RWPE1 (cell line): ENCODE data around the gene KRTAP4-7.
"Not testable (repeated sequence)": the region's sequence is repeated elsewhere in the genome, so short reads cannot be mapped to it uniquely, and the experiment has no call there.

Experiments used
- CTCF ChIA-PET: fragments of 350-600 bp; sonication (Branson Sonifier 250); formaldehyde crosslinking; extraction: SDS; loops from one replicate; lab custom pipeline; 2021; lab: Yijun Ruan, JAX
- POLR2A ChIA-PET: fragments of 400-600 bp; formaldehyde crosslinking; extraction: SDS; loops from one replicate; lab custom pipeline; 2020; ENCODE audit warnings: antibody characterized with exemption; ENCODE audit not compliant: low non-redundant PET; lab: Yijun Ruan, JAX
- DNase-seq: peaks from one replicate; pipeline ENCODE4 v3.0.0; 2012; ENCODE audit warnings: low spot score
- H3K27ac ChIP-seq: fragments of 450-650 bp; 2 replicates; pipeline ENCODE4 v1.5.1; 2017
- TF ChIP-seq, protein P1 (sequence below): fragments of 450-650 bp; conservative IDR thresholded peaks from 2 replicates; pipeline ENCODE4 v1.5.1; 2017; ENCODE audit warnings: low read depth, mild to moderate bottlenecking

KRTAP4-7 gene

DNA sequence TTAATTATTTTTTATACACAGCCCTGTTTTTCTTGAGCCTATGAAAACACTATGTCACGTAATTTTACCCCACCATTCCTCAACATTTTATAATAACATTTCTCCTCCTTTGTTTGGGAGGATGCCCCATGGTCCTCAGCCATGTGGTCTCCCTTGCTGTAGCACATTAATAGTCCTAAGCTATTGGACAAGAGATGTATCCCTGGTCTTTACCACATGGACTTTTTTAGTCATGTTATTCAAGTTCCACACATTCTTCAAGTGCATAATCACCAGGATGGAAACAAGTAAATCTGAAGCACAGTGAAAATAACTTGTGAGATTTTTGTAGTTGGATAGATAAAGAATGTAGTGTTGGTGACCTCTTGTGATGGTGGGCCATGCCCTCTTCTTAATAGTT lies 22.0 kb upstream of the KRTAP4-7 start:
- no peak overlapping the region for H3K27ac ChIP-seq

DNA sequence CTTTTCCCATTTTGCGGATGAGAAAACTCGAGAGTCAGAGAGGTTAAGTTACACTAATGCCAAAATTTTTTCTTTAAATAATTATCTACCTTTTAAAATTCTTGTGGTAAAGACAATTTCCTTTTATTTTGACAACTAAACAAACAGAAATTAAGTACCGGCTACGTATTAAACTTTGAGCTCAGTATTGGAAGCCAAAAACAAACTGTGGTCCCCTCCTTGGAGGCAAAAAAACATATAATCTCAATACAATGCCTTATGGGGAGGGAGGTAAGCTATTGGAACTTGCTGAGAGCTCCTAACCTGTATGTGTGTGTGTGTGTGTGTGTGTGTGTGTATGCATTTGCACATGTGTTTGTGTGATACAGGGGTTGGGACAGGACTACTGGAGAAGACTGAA lies 20.5 kb upstream of the KRTAP4-7 start:
- POLR2A ChIA-PET: no interaction called here
- TF ChIP-seq, protein P1, sequence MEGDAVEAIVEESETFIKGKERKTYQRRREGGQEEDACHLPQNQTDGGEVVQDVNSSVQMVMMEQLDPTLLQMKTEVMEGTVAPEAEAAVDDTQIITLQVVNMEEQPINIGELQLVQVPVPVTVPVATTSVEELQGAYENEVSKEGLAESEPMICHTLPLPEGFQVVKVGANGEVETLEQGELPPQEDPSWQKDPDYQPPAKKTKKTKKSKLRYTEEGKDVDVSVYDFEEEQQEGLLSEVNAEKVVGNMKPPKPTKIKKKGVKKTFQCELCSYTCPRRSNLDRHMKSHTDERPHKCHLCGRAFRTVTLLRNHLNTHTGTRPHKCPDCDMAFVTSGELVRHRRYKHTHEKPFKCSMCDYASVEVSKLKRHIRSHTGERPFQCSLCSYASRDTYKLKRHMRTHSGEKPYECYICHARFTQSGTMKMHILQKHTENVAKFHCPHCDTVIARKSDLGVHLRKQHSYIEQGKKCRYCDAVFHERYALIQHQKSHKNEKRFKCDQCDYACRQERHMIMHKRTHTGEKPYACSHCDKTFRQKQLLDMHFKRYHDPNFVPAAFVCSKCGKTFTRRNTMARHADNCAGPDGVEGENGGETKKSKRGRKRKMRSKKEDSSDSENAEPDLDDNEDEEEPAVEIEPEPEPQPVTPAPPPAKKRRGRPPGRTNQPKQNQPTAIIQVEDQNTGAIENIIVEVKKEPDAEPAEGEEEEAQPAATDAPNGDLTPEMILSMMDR: no peak
- H3K27ac ChIP-seq: no peak overlapping the region
- DNase-seq: no peak
- CTCF ChIA-PET: interaction anchor here (0.5 kb wide), 1 partner anchor 735 kb away, joined by 3 read pairs; no protein-coding TSS in a partner anchor

More for the DNA sequence above, 22.0 kb upstream of the KRTAP4-7 start:
- ChIA-PET CTCF (no interaction called here), POLR2A (no interaction called here)
- TF ChIP-seq, protein P1: no peak
- peak; percentile 54 for DNase-seq

DNA sequence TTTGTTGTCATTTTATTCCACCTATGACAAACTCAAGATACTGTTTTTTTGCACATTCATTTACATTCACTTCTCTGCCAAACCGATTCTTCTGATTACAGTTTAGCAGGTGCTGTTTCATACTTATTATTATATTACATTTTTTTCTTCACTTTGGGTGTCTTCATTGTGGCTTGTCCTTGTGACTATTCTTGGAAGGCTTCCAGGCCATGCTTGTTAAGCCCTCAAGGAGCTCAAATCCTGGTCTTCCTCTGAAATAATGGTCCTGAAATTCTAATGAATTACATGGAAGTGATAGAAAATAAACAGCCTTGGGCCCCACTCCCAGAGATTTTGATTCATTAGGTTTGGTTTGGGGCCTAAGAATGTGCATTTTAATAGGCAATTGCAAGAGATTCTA lies 19.6 kb upstream of the KRTAP4-7 start:
- DNase-seq: no peak
- CTCF ChIA-PET: no interaction called here
- TF ChIP-seq, protein P1: no peak
- POLR2A ChIA-PET: no interaction called here
- no peak overlapping the region for H3K27ac ChIP-seq

DNA sequence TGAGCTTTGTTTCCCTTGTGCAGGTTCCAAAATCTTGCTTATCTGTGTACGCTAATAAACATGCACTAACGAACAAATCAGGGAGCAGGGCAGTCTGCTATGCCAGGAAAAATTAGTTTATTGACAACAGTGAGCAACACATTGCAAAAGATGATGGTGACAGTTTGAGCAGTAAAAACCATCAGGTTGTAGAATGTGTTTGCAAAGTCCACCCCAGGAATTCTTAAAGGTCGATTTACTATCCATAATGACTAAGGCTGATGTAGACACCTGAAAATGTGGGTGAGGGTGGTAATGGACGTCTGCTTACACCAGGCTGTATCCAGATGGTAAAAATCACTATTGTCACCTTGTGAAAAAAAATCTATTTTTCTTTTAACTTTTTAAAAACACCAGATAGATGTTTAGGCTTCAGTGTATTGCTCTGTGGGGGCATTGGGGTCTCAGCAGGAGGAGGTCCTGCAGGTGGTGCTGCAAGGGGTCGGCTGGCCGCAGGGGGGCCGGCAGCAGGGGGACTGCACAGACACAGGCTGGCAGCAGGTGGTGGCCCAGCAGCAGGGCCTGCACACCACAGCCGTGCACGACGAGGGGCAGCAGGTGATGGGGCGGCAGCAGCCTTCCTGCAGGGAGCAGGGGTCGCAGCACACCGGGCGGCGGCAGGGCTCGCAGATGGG lies 18.8 kb upstream of the KRTAP4-7 start:
- CTCF ChIA-PET, POLR2A ChIA-PET, H3K27ac ChIP-seq, DNase-seq: not testable (repeated sequence)

DNA sequence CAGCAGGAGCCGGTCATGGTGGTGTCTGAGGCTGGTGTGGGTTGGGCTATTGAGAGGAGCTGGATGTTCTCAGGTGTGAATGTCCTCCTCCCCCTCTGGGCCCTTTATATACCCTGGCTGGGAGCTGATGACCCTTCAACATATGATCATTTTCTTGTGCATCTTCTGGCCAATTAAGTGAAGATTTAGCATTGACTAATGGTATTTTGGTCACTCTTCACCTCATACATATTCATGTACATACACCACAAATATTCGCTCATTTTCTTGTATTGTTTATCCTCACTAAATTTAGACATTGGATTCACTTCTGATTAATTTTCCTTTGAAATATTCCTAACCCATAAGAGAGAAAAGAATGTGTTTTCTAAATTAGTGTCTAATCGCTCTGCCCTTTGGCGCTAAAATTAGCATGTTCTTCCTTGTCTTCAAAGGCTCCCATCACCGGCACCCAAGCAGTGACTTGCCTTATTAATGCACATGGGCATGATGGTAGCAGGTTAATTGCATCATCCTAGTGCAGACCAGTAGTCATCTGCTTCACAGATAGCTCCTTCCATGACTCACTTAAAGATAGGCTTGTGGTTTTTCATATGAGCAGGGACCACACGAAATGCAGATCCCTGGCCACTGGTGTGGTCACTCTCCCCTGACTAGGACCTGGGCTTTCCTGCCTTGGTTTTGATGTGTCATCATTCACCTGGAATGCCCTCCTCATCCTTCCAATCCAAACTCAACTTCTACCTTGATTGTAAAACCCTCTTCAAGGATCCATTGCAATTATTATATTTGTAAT lies 17.9 kb upstream of the KRTAP4-7 start, which contains the start of gene KRTAP2-4:
KRTAP2-4 (minus strand) TSS at position 51 of the 796 bp plus-strand sequence; CDS start at position 17, 34 bp downstream.
- peak; percentile 49 for DNase-seq
- TF ChIP-seq, protein P1: no peak
- H3K27ac ChIP-seq: no peak within 1 kb of the TSS
- CTCF ChIA-PET: no interaction called here
- POLR2A ChIA-PET: no interaction called here

DNA sequence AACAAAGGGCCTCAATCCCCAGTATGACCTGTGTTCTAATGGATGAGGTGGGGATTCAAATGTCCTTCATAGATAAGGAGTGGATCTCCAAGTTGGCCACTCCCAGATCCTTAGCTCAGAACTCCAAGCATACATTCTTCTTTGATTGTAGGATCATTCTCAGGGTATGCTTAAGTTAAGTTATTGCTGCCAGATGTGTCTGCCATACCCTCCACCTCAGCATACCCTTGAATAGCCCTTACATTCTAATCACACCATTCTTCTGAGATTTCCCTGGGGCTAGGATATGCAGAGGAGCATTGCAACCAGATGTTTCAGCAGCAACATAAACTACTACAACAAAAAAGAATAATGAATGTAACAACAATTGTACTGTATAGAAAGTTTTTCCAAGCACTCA lies 16.7 kb upstream of the KRTAP4-7 start:
- no peak overlapping the region for H3K27ac ChIP-seq
- no peak for DNase-seq
- CTCF ChIA-PET: no interaction called here
- TF ChIP-seq, protein P1: no peak
- POLR2A ChIA-PET: no interaction called here

DNA sequence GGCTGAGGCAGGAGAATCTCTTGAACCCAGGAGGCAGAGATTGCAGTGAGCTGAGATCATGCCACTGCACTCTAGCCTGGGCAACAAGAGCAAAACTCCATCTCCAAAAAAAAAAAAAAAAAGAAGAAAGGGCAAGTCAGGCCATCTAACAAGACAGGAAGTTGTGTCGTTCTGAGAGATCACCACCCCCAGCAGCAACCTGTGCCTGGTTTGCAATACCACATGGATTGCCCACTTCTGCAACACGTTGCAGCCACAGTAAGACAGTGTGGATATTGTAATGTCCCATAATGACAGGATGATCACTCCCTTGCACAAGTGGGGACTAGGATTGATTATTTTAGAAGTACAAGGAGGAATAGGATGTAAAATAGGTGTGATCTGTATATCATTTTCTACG lies 14.9 kb upstream of the KRTAP4-7 start:
- DNase-seq: no peak
- ChIA-PET CTCF (no interaction called here), POLR2A (no interaction called here)
- no peak overlapping the region for H3K27ac ChIP-seq
- TF ChIP-seq, protein P1: no peak
